Measurements from ENCODE around the gene ZNF385B.

The ZNF385B gene

DNA sequence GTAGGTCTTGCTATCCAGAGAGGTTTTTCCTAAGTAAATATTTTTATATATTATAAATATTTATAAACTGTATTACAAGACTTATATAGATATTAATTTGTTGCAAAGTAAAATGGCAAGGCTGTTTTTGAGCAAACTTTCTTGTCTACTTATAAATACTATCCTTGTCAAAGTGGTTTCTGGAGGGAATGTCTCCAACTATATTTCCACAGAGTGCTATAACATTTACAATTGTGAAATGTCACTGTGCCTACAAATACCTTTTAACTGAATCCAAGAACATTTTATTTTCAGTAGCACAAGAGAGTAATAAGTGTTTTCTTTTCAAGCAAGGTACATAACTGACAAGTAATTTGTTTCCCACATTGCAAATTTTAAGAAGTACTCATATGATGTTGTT lies 256.8 kb downstream of the ZNF385B start:
- H3K79me2 ChIP-seq (ENCODE audit: low read length), result no peaks in the 10 kb centered on the region
- H4K20me1 ChIP-seq (ENCODE audit: insufficient read depth, low read length), result no peaks in the 10 kb centered on the region
- no peaks in the 10 kb centered on the region for H3K9me2 ChIP-seq (replicated peaks; ENCODE audit: insufficient read depth, low read length)
- H3K27me3 ChIP-seq (replicated peaks; ENCODE audit: insufficient read depth, low read length), result no peaks in the 10 kb centered on the region
- no peak overlapping the region for H3K4me3 ChIP-seq (ENCODE audit: low read length)
- no peaks in the 10 kb centered on the region for H3K4me1 ChIP-seq (ENCODE audit: low read length)
- H2AFZ ChIP-seq (ENCODE audit: low read length), result no peak overlapping the region
- H3K9ac ChIP-seq (ENCODE audit: low read length), result no peak overlapping the region
- TF ChIP-seq EZH2 (optimal IDR thresholded peaks at IDR 0.05; ENCODE audit: low read depth, low read length) (no peak), EZH2phosphoT487 (IDR thresholded peaks at IDR 0.05; ENCODE audit: low read length) (no peak)
- TF ChIP-seq, protein P1, sequence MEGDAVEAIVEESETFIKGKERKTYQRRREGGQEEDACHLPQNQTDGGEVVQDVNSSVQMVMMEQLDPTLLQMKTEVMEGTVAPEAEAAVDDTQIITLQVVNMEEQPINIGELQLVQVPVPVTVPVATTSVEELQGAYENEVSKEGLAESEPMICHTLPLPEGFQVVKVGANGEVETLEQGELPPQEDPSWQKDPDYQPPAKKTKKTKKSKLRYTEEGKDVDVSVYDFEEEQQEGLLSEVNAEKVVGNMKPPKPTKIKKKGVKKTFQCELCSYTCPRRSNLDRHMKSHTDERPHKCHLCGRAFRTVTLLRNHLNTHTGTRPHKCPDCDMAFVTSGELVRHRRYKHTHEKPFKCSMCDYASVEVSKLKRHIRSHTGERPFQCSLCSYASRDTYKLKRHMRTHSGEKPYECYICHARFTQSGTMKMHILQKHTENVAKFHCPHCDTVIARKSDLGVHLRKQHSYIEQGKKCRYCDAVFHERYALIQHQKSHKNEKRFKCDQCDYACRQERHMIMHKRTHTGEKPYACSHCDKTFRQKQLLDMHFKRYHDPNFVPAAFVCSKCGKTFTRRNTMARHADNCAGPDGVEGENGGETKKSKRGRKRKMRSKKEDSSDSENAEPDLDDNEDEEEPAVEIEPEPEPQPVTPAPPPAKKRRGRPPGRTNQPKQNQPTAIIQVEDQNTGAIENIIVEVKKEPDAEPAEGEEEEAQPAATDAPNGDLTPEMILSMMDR (IDR thresholded peaks at IDR 0.05; ENCODE audit: low read length), result no peak
- no peaks in the 10 kb centered on the region for H3F3A ChIP-seq (ENCODE audit: insufficient read depth, low read length)
- no peak overlapping the region for H3K4me2 ChIP-seq (ENCODE audit: low read depth, low read length)
- no peak overlapping the region for H3K27ac ChIP-seq (ENCODE audit: low read length)
- H3K36me3 ChIP-seq (replicated peaks; ENCODE audit: insufficient read depth, low read length), result no peaks in the 10 kb centered on the region
- no peak for DNase-seq
- H3K9me3 ChIP-seq (replicated peaks; ENCODE audit: insufficient read depth, low read length), result no peaks in the 10 kb centered on the region

DNA sequence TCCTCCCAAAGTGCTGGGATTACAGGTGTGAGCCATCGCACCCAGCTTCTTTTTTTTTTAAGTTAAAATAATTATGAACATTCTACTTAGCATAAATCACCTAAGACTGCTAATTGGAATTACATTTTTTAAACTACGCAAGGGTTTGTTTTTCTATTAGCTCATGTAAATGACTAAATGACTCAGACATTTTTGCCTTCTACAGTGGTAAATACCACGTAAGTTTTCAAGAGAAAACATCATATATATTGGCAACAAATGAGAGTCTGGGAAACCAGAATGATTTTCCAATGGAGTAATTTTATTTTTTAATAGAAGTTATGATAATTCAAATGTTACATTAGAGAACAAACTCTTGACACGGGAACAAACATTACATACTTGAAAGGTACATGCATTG lies 259.0 kb downstream of the ZNF385B start:
- no peak for DNase-seq

DNA sequence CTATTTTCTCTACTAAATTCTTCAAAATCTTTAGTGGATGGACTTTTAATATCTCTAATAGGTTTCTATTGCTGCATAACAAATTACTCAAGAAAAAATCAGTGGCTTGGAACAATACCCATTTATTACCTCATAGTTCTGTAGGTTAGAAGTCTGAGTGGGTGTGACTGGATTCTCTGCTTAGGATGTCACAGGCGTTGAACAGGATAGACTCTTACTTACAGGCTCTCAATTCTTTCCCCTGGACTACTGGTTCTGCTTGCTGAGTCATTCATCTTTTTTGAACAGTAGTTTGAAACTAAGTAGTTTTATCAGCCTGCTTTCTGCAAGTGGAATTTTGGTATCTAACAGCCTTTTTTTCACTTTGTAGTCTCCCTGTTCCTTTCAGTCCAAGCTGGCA lies 265.4 kb downstream of the ZNF385B start:
- H4K20me1 ChIP-seq (ENCODE audit: insufficient read depth, low read length), result no peaks in the 10 kb centered on the region
- peaks cover 15% of the 10 kb centered on the region for H3K4me1 ChIP-seq (ENCODE audit: low read length)
- H3K9me2 ChIP-seq (replicated peaks; ENCODE audit: insufficient read depth, low read length), result no peaks in the 10 kb centered on the region
- H3K4me3 ChIP-seq (ENCODE audit: low read length), result no peak overlapping the region
- no peak overlapping the region for H3K9ac ChIP-seq (ENCODE audit: low read length)
- peak; percentile 17 for DNase-seq
- H3K79me2 ChIP-seq (ENCODE audit: low read length), result no peaks in the 10 kb centered on the region
- H3K27me3 ChIP-seq (replicated peaks; ENCODE audit: insufficient read depth, low read length), result no peaks in the 10 kb centered on the region
- H2AFZ ChIP-seq (ENCODE audit: low read length), result peak overlapping the region; percentile 13
- TF ChIP-seq EZH2 (optimal IDR thresholded peaks at IDR 0.05; ENCODE audit: low read depth, low read length) (no peak), EZH2phosphoT487 (IDR thresholded peaks at IDR 0.05; ENCODE audit: low read length) (no peak)
- TF ChIP-seq, protein P1 (IDR thresholded peaks at IDR 0.05; ENCODE audit: low read length), result no peak
- no peaks in the 10 kb centered on the region for H3K36me3 ChIP-seq (replicated peaks; ENCODE audit: insufficient read depth, low read length)
- H3K9me3 ChIP-seq (replicated peaks; ENCODE audit: insufficient read depth, low read length), result no peaks in the 10 kb centered on the region
- H3K4me2 ChIP-seq (ENCODE audit: low read depth, low read length), result peak overlapping the region; percentile 8
- H3K27ac ChIP-seq (ENCODE audit: low read length), result peak overlapping the region; percentile 40; the same call in 1 of the 2 replicates
- H3F3A ChIP-seq (ENCODE audit: insufficient read depth, low read length), result peaks cover 8% of the 10 kb centered on the region; the same call in 1 of the 2 replicates

More for the DNA sequence above, 259.0 kb downstream of the ZNF385B start:
- Histone ChIP-seq H2AFZ (ENCODE audit: low read length) (no peak overlapping the region), H3K9ac (ENCODE audit: low read length) (no peak overlapping the region), H3K4me1 (ENCODE audit: low read length) (no peaks in the 10 kb centered on the region), H3K9me2 (replicated peaks; ENCODE audit: insufficient read depth, low read length) (no peaks in the 10 kb centered on the region), H3K27ac (ENCODE audit: low read length) (no peak overlapping the region), H3K4me2 (ENCODE audit: low read depth, low read length) (no peak overlapping the region), H3K36me3 (replicated peaks; ENCODE audit: insufficient read depth, low read length) (no peaks in the 10 kb centered on the region), H3F3A (ENCODE audit: insufficient read depth, low read length) (no peaks in the 10 kb centered on the region), H4K20me1 (ENCODE audit: insufficient read depth, low read length) (no peaks in the 10 kb centered on the region), H3K27me3 (replicated peaks; ENCODE audit: insufficient read depth, low read length) (no peaks in the 10 kb centered on the region), H3K79me2 (ENCODE audit: low read length) (no peaks in the 10 kb centered on the region), H3K9me3 (replicated peaks; ENCODE audit: insufficient read depth, low read length) (no peaks in the 10 kb centered on the region), H3K4me3 (ENCODE audit: low read length) (no peak overlapping the region)
- TF ChIP-seq EZH2 (optimal IDR thresholded peaks at IDR 0.05; ENCODE audit: low read depth, low read length) (no peak), EZH2phosphoT487 (IDR thresholded peaks at IDR 0.05; ENCODE audit: low read length) (no peak)
- TF ChIP-seq, protein P1 (IDR thresholded peaks at IDR 0.05; ENCODE audit: low read length), result no peak

Measured in MM.1S (cell line).